Forelimb muscle (tissue), 1 donor: ENCODE data around the gene TRPV2. TPM values are rescaled to one million over a fixed set of nuclear protein-coding genes. Genes with fewer than 3 reads are reported as not detected.
"Not testable (repeated sequence)": the region's sequence is repeated elsewhere in the genome, so short reads cannot be mapped to it uniquely, and the experiment has no call there.

Experiments
- DNase-seq: peaks from one replicate; pipeline ENCODE4 v3.0.0-alpha.2; 2013; ENCODE audit warnings: low read depth
- polyA plus RNA-seq: library from polyadenylated mRNA; unstranded; fragments of 120-200 nt; gene quantifications from one replicate; pipeline ENCODE4 v1.2.1, GENCODE V29; 2013; ENCODE audit not compliant: insufficient read length

The TRPV2 gene
- polyA plus RNA-seq, 1 donor, result 4.5 TPM

DNA sequence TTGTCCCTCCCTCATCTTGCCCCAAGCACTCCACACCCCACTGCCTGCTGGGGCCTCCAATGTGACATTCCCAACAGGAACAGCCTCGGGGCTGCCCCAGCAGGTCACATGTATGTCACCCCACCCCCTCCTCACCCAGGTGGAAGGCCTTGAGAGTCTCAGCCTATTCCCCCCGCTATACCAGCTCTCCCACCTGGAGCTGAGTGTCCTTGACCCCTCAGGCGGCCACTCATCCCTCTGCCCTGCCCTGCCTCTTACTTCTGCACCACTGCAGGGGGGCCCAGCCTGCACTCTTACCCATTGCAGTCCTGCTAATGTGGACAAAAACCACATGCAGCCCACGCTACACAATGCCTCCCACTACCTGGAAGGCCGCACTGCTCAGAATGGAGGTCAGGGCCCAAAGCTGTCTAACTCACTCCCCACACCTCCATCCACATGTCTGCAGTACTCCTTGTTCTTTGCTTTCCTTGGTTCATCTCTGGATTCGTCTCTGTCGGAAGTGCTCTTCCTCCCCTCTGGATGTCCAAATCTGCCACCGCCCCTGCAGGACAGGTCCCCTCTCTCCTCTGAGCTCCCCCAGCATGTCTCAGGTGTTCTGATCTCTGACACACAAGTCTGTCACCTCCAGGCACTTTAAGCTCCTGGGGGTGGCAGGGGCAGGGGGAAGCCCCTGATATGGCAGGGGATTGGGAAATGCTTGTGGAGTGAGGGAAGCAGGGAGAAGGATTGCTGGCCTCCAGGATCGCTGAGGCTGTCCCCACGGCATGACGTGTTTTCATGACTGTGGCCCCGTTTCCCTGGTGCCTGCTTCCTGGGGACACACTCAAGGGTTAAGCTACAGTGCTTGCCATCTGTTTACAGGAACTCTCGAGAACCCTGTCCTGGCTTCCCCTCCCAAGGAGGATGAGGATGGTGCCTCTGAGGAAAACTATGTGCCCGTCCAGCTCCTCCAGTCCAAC, 20.8 kb downstream of the TRPV2 start:
- no peak for DNase-seq

- no peak for DNase-seq
These were observed 21.7 kb downstream of the TRPV2 start for GRCh38 chr17:16437083-16437482.

- no peak for DNase-seq
These were observed 22.8 kb downstream of the TRPV2 start for GRCh38 chr17:16438173-16438556.

DNA sequence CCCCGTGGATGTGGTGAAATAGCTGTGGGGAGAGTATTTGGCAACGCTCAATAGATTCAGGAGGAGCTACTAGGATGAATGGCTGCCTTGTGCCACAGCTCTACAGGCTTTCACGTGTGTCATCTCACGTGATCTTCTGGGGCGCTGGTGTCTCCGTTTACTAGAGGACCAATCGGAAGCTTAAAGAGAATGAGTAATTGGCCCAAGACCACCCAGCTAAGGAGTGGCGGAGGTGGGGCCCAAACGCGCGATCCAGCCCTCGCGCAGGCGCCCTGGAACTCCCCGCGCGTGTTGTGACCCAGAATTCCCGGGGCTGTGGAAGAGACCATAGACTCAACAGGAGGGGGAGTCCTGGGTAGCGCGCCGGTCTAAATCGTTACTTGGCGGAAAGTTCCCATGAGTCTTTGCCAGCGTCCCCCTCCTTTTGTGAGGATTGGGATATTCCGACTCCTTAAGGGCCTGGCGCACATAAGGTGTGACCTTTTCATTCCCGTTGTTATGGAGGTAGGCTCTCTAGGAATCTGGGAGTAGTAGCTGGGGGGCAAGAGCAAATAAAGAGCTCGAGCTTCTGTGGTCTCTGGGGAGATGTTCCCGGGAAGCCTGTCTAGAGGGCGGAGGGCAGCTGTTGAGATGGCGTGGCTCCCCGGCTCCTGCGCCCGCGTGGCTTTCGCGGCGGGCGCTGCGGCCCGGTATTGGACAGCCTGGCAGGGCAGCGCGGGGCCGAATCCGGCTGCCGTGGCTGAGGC, 23.4 kb downstream of the TRPV2 start:
- DNase-seq, result peak; percentile 97

- DNase-seq, result no peak
These were observed 24.0 kb downstream of the TRPV2 start for GRCh38 chr17:16439303-16439791.

DNA sequence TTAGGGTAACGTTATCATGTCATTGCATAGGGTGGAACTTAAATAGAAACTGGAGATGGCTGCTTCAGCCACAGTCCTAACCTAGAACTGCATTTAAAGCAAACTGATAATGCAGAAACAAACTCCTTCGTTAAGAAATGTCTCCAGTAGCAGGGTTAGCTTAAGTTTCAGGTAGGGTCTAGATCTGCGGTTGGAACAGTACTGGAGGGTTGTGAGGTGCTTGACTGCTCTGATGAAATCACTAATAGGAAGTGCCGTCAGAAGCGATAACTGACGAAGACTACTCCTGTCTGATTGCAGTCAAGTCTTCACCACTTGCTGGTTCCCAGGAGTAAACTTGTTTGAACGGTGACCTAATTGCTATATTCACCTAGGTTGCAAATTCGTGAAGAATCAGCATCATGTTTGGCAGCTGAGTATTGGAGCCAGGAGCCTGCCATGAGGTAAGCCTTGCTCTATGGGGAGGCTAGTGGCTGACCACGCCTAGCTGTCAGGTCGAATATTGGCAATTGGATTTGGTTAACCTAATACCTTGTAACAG, 24.5 kb downstream of the TRPV2 start:
- DNase-seq, result no peak

GRCh38 chr17:16440354-16440753, 25.0 kb downstream of the TRPV2 start:
- not testable (repeated sequence) for DNase-seq

GRCh38 chr17:16440901-16441629, 25.7 kb downstream of the TRPV2 start:
- DNase-seq, result no peak

DNA sequence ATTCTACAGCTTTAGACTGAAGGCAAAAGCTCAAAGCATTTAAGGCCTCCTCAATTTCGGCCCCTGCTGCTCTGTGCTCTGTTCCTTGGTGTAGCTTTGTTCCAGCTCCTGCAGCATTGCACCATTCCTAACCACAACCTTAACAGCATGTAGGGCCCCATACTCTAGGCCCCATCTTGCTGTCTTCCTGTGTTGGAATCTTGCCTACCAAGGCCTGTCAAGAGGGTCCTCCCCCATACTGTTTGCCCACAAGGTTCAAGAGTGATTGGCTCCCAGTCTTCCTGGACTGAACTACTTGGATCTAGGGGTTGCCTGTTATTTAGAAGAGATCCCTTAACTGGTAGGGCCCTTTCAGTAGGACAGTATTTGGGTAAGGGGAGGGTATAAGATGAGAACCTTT, 26.8 kb downstream of the TRPV2 start:
- no peak for DNase-seq

DNA sequence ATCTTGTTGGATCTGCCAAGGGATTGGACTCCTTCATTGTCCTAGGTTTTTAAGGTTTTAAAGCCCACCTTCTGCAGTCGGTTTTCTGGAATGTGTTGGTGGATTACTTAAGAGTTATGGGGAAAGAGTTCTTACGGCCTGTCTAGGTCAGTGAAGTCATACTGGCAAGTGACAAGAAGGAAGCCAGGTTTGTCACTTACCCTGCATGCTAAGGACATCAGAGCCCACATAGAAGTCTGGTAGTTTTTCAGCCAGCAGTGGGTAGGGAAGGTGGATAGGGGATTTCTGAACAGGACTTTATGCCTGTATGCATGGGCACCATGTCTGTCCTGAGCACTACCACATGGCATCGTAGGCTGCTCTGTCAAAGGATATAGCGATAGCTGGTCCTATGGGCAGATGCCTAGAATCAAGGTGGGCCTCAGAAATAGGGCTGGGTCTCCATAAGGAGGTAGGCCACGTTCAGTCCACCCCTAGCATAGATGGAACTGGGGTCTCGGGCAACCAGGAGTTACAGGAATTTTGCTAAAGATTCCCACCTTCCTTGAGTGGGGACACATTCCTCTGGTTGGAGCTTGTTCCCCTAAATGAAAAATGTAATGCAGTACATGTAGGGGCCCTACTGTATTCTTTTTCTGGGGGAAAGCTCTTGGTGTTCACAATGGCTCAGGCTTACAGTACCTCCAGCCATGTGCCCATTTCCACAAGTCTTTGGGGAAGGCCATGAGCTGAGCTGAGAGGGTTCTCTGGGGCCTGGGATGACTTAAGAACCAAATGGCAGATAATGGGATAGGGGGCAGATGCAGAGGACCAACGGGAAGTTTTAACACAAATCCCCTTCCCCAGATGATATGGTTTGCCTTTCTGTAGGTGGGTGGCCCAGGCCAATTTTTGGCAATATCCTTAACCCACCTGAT, 27.5 kb downstream of the TRPV2 start:
- DNase-seq, result no peak

- DNase-seq, result no peak
These were observed 28.3 kb downstream of the TRPV2 start for GRCh38 chr17:16443511-16444257.

DNA sequence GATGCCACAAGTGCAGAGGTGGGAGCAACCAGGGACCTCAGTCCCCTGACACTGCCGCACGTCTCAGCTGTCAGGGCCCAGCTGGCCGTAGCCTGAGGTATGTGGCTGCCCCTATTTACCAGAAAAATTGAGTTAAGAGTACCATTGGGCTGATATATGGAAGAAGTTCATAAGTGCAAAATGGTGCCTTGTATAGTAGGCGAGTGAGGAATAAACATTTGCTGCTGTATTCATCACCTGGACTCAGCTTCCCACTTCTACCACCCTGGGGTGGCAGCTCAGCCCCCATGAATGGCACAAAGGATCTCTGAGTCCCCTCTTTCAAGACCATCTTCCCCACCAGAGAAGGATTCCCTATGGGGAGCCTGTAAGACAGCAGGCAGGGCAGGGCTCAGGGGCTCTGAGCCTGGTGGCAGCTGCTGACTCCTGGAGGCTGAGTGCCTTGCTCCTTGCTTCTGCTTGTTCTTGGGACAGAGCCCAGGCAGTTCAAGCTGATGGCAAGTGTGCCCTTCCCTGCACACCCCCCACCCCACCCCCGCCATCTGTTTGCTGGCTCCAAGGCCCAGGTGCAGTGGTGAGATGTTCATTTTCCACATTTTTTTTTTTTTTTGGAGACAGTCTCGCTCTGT, 29.0 kb downstream of the TRPV2 start:
- DNase-seq, result no peak

DNA sequence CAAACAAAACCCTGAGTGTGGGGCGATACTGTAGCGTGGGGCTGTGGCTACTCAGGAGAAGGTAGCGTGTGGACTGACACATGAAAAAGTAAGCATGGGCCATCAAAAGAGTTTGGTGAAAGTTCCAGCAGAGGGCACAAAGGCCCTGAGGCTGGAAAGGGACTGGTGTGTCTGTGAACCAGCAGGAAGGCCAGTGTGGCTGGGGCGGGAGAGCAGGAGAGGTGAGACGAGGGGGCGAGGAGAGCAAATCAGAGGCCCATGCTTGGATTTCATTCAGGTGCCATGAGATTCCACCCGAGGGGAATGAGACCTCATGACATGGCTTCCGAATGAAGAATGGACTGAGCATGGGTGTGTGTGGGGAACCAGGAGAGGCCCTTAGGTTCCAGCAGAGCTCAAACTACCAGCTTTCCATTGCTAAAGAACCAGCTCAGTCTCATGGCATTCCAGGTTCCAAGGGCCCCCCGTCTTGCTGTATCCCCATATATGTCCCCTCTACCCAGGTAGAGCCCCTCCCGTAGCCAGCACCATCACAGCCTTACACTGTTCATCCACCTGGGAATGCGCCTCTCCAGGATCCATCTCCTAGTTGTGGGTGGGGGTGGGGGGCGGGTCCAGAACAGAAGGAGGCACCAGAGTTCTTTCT, 31.1 kb downstream of the TRPV2 start:
- no peak for DNase-seq

DNA sequence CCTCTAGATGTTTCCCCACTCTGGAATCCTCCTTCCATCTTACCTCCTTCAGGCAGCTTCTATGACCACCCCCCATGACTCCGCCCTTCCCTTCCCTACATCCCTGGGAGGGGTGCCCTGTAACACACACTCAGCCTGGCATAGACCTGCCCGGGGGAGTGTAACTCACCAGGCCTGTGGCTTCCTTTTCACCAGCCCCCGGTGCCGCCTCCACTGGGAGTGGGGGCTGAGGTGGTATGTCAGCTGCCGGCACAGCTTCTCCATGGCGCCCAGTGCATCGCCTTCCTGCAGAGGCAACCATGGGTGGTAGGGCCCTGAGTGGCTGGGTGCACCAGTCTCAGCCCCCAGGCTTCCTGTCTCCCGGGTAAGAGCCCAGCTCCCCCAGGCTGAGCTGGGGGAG, 32.3 kb downstream of the TRPV2 start:
- no peak for DNase-seq

- no peak for DNase-seq
These were observed 33.1 kb downstream of the TRPV2 start for GRCh38 chr17:16448490-16448889.

GRCh38 chr17:16449121-16449570, 33.8 kb downstream of the TRPV2 start:
- no peak for DNase-seq

GRCh38 chr17:16450028-16450427, 34.7 kb downstream of the TRPV2 start:
- DNase-seq, result no peak

DNA sequence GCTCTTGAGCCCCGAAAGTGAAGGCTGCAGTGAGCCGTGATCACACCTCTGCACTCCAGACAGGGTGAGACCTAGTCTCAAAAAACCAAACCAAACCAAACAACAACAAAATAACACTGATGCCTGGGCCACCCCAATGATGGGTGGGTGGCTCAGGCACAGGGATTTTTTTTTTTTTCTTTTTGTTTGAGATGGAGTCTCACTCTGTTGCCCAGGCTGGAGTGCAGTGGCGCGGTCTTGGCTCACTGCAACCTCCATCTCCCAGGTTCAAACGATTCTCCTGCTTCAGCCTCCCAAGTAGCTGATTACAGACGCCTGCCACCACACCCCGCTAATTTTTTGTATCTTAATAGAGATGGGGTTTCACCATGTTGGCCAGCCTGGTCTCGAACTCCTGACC, 36.9 kb downstream of the TRPV2 start:
- DNase-seq, result not testable (repeated sequence)

GRCh38 chr17:16453493-16453851, 38.1 kb downstream of the TRPV2 start:
- no peak for DNase-seq
